ENCODE data around the gene PRDM2.

PRDM2 gene

DNA sequence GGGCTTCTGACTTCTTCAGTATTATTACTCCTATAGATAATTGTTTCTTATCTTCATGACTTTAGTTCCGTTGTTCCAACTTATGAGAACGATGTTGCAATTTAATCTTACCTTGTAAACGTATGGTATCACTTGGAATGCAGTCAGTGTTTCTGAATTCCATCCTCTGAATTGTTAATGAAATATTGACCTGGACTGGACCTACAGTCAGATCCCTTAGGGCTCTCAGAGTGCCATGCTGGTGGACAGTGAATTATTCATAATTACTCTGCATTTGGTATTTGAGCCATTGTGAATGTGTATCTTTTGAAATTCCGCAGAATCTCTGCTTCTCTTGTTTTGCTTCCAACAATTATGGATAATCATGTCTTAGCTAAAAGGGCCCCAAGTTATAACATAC, 72.3 kb downstream of the PRDM2 start:
- Histone ChIP-seq H3K4me3 (ENCODE audit: low read depth, low read length) (no peak overlapping the region), H3K27me3 (no peaks in the 10 kb centered on the region), H3K4me1 (no peaks in the 10 kb centered on the region), H3K9me3 (no peaks in the 10 kb centered on the region), H3K36me3 (no peaks in the 10 kb centered on the region)
- TF ChIP-seq, protein P1, sequence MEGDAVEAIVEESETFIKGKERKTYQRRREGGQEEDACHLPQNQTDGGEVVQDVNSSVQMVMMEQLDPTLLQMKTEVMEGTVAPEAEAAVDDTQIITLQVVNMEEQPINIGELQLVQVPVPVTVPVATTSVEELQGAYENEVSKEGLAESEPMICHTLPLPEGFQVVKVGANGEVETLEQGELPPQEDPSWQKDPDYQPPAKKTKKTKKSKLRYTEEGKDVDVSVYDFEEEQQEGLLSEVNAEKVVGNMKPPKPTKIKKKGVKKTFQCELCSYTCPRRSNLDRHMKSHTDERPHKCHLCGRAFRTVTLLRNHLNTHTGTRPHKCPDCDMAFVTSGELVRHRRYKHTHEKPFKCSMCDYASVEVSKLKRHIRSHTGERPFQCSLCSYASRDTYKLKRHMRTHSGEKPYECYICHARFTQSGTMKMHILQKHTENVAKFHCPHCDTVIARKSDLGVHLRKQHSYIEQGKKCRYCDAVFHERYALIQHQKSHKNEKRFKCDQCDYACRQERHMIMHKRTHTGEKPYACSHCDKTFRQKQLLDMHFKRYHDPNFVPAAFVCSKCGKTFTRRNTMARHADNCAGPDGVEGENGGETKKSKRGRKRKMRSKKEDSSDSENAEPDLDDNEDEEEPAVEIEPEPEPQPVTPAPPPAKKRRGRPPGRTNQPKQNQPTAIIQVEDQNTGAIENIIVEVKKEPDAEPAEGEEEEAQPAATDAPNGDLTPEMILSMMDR (IDR thresholded peaks at IDR 0.05; ENCODE audit: low read depth, low read length): no peak
- no peak for DNase-seq

DNA sequence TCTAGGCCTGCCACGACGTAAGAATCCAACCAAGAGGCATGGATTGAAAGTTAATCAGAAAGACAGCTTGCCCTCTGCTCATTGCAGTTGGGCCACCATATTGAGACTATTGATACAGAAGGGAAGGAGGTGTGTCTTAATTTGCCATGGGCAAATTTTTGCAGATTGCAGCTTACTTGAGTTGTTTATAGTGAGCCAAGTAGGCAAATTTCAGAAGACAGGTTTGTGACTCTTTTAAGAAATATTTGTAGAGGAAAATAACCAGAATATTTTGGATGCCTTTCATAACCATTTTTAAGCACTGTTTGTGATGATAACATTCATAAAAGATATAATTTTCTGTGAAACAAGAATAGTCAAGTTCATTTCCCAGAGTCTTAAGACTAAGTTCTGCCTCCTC, 74.1 kb downstream of the PRDM2 start:
- Histone ChIP-seq H3K4me1 (no peaks in the 10 kb centered on the region), H3K9me3 (no peaks in the 10 kb centered on the region), H3K27me3 (no peaks in the 10 kb centered on the region), H3K4me3 (ENCODE audit: low read depth, low read length) (no peak overlapping the region), H3K36me3 (peaks cover 7% of the 10 kb centered on the region)
- DNase-seq: no peak
- TF ChIP-seq, protein P1 (IDR thresholded peaks at IDR 0.05; ENCODE audit: low read depth, low read length): no peak

GRCh38 chr1:13775459-13775858, 75.5 kb downstream of the PRDM2 start:
- no peak for DNase-seq
- TF ChIP-seq, protein P1 (IDR thresholded peaks at IDR 0.05; ENCODE audit: low read depth, low read length): no peak
- H3K36me3 ChIP-seq: peaks cover 7% of the 10 kb centered on the region
- H3K27me3 ChIP-seq: no peaks in the 10 kb centered on the region
- no peaks in the 10 kb centered on the region for H3K9me3 ChIP-seq
- H3K4me1 ChIP-seq: no peaks in the 10 kb centered on the region
- no peak overlapping the region for H3K4me3 ChIP-seq (ENCODE audit: low read depth, low read length)

DNA sequence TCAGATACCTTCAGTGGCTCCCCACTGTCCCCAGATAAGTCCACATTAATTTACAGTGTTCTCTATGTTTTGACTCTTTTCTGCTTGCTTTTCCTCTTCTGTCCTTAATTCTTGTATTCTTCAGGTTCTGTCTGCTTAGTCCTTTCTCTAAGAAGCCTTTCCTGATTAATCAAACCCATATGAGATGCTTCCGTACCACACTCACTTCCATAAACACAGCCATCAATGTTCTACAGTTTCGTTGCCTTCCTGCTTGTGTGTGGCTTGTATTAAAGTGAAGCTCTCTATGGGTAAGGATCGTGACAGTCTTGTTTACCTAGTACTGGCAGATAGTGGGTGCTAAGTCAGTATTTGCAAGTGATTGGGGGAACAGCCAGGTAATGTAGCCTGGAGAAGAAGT, 75.9 kb downstream of the PRDM2 start:
- peaks cover 7% of the 10 kb centered on the region for H3K36me3 ChIP-seq
- no peaks in the 10 kb centered on the region for H3K4me1 ChIP-seq
- no peaks in the 10 kb centered on the region for H3K27me3 ChIP-seq
- no peaks in the 10 kb centered on the region for H3K9me3 ChIP-seq
- TF ChIP-seq, protein P1 (IDR thresholded peaks at IDR 0.05; ENCODE audit: low read depth, low read length): no peak
- no peak for DNase-seq
- H3K4me3 ChIP-seq (ENCODE audit: low read depth, low read length): no peak overlapping the region

GRCh38 chr1:13778431-13778830, 78.4 kb downstream of the PRDM2 start:
- Histone ChIP-seq H3K4me3 (ENCODE audit: low read depth, low read length) (no peak overlapping the region), H3K4me1 (no peaks in the 10 kb centered on the region), H3K36me3 (peaks cover 7% of the 10 kb centered on the region), H3K27me3 (no peaks in the 10 kb centered on the region), H3K9me3 (no peaks in the 10 kb centered on the region)
- TF ChIP-seq, protein P1 (IDR thresholded peaks at IDR 0.05; ENCODE audit: low read depth, low read length): no peak
- DNase-seq: no peak

- DNase-seq: no peak
- Histone ChIP-seq H3K9me3 (no peaks in the 10 kb centered on the region), H3K4me1 (no peaks in the 10 kb centered on the region), H3K36me3 (peaks cover 7% of the 10 kb centered on the region), H3K4me3 (ENCODE audit: low read depth, low read length) (no peak overlapping the region), H3K27me3 (no peaks in the 10 kb centered on the region)
- TF ChIP-seq, protein P1 (IDR thresholded peaks at IDR 0.05; ENCODE audit: low read depth, low read length): no peak
Measured at GRCh38 chr1:13779930-13780329, 79.9 kb downstream of the PRDM2 start.

Measured in BE2C (cell line).